ENCODE results near the gene SH3D21. TPM values are rescaled to one million over a fixed set of nuclear protein-coding genes. Genes with fewer than 3 reads are reported as not detected.

SH3D21 gene
- polyA plus RNA-seq, 1 donor, result 24.2 TPM

- Histone ChIP-seq H3K4me1 (ENCODE audit: control insufficient read depth, insufficient read depth, low read length) (peaks cover 7% of the 10 kb centered on the region), H3K27me3 (ENCODE audit: control insufficient read depth, insufficient read depth, low read length) (no peaks in the 10 kb centered on the region), H3K27ac (ENCODE audit: low read length) (no peak overlapping the region), H3K36me3 (ENCODE audit: control insufficient read depth, insufficient read depth, low read length) (peaks cover 85% of the 10 kb centered on the region), H3K4me3 (ENCODE audit: low read length) (no peak overlapping the region), H3K9me3 (ENCODE audit: control insufficient read depth, low read depth, low read length) (no peaks in the 10 kb centered on the region)
- no peak for DNase-seq
- no CpG with 5 or more reads among the region's 11 CpGs for WGBS (ENCODE audit: insufficient coverage, low lambda C conversion rate)
These were observed 48.3 kb downstream of the SH3D21 start for GRCh38 chr1:36354486-36354885.

GRCh38 chr1:36355811-36356210 is 49.6 kb downstream of the SH3D21 start:
- H3K36me3 ChIP-seq (ENCODE audit: control insufficient read depth, insufficient read depth, low read length), result peaks cover 80% of the 10 kb centered on the region
- WGBS (ENCODE audit: insufficient coverage, low lambda C conversion rate), result no CpG with 5 or more reads among the region's 4 CpGs

GRCh38 chr1:36358514-36359084 is 52.4 kb downstream of the SH3D21 start:
- no peaks in the 10 kb centered on the region for H3K27me3 ChIP-seq (ENCODE audit: control insufficient read depth, insufficient read depth, low read length)
- H3K27ac ChIP-seq (ENCODE audit: low read length), result no peak overlapping the region
- no peak for DNase-seq
- H3K36me3 ChIP-seq (ENCODE audit: control insufficient read depth, insufficient read depth, low read length), result peaks cover 78% of the 10 kb centered on the region
- H3K9me3 ChIP-seq (ENCODE audit: control insufficient read depth, low read depth, low read length), result no peaks in the 10 kb centered on the region
- H3K4me3 ChIP-seq (ENCODE audit: low read length), result no peak overlapping the region
- H3K4me1 ChIP-seq (ENCODE audit: control insufficient read depth, insufficient read depth, low read length), result no peaks in the 10 kb centered on the region
- 100% methylated on average over 4 of the region's 13 CpGs for WGBS (ENCODE audit: insufficient coverage, low lambda C conversion rate)

More at GRCh38 chr1:36355811-36356210, 49.6 kb downstream of the SH3D21 start:
- Histone ChIP-seq H3K27me3 (ENCODE audit: control insufficient read depth, insufficient read depth, low read length) (no peaks in the 10 kb centered on the region), H3K4me3 (ENCODE audit: low read length) (no peak overlapping the region), H3K9me3 (ENCODE audit: control insufficient read depth, low read depth, low read length) (no peaks in the 10 kb centered on the region), H3K27ac (ENCODE audit: low read length) (no peak overlapping the region), H3K4me1 (ENCODE audit: control insufficient read depth, insufficient read depth, low read length) (peaks cover 7% of the 10 kb centered on the region)
- DNase-seq, result no peak

GRCh38 chr1:36359383-36359782 is 53.2 kb downstream of the SH3D21 start:
- H3K36me3 ChIP-seq (ENCODE audit: control insufficient read depth, insufficient read depth, low read length), result peaks cover 72% of the 10 kb centered on the region
- H3K27me3 ChIP-seq (ENCODE audit: control insufficient read depth, insufficient read depth, low read length), result no peaks in the 10 kb centered on the region
- H3K4me3 ChIP-seq (ENCODE audit: low read length), result no peak overlapping the region
- WGBS (ENCODE audit: insufficient coverage, low lambda C conversion rate), result no CpG with 5 or more reads among the region's 5 CpGs
- no peak for DNase-seq
- H3K9me3 ChIP-seq (ENCODE audit: control insufficient read depth, low read depth, low read length), result no peaks in the 10 kb centered on the region
- H3K4me1 ChIP-seq (ENCODE audit: control insufficient read depth, insufficient read depth, low read length), result no peaks in the 10 kb centered on the region
- H3K27ac ChIP-seq (ENCODE audit: low read length), result no peak overlapping the region

- WGBS (ENCODE audit: insufficient coverage, low lambda C conversion rate), result no CpG with 5 or more reads among the region's 6 CpGs
- Histone ChIP-seq H3K9me3 (ENCODE audit: control insufficient read depth, low read depth, low read length) (no peaks in the 10 kb centered on the region), H3K27me3 (ENCODE audit: control insufficient read depth, insufficient read depth, low read length) (no peaks in the 10 kb centered on the region), H3K27ac (ENCODE audit: low read length) (no peak overlapping the region), H3K4me1 (ENCODE audit: control insufficient read depth, insufficient read depth, low read length) (no peaks in the 10 kb centered on the region), H3K4me3 (ENCODE audit: low read length) (no peak overlapping the region), H3K36me3 (ENCODE audit: control insufficient read depth, insufficient read depth, low read length) (peaks cover 66% of the 10 kb centered on the region)
- no peak for DNase-seq
These were observed 53.9 kb downstream of the SH3D21 start for GRCh38 chr1:36359911-36360550.

- DNase-seq, result no peak
- Histone ChIP-seq H3K36me3 (ENCODE audit: control insufficient read depth, insufficient read depth, low read length) (peaks cover 46% of the 10 kb centered on the region), H3K4me3 (ENCODE audit: low read length) (no peak overlapping the region), H3K9me3 (ENCODE audit: control insufficient read depth, low read depth, low read length) (no peaks in the 10 kb centered on the region), H3K27me3 (ENCODE audit: control insufficient read depth, insufficient read depth, low read length) (no peaks in the 10 kb centered on the region), H3K4me1 (ENCODE audit: control insufficient read depth, insufficient read depth, low read length) (peaks cover 18% of the 10 kb centered on the region), H3K27ac (ENCODE audit: low read length) (no peak overlapping the region)
- no CpG with 5 or more reads among the region's 1 CpG for WGBS (ENCODE audit: insufficient coverage, low lambda C conversion rate)
These were observed 59.2 kb downstream of the SH3D21 start for GRCh38 chr1:36365381-36365780.

- Histone ChIP-seq H3K4me3 (ENCODE audit: low read length) (no peak overlapping the region), H3K27me3 (ENCODE audit: control insufficient read depth, insufficient read depth, low read length) (no peaks in the 10 kb centered on the region), H3K36me3 (ENCODE audit: control insufficient read depth, insufficient read depth, low read length) (peaks cover 44% of the 10 kb centered on the region), H3K27ac (ENCODE audit: low read length) (peak overlapping the region; percentile 57), H3K4me1 (ENCODE audit: control insufficient read depth, insufficient read depth, low read length) (peaks cover 18% of the 10 kb centered on the region), H3K9me3 (ENCODE audit: control insufficient read depth, low read depth, low read length) (no peaks in the 10 kb centered on the region)
- WGBS (ENCODE audit: insufficient coverage, low lambda C conversion rate), result no CpG with 5 or more reads among the region's 18 CpGs
- DNase-seq, result peak; percentile 43 to 52
These were observed 60.0 kb downstream of the SH3D21 start for GRCh38 chr1:36366091-36366661.

- peaks cover 24% of the 10 kb centered on the region for H3K4me1 ChIP-seq (ENCODE audit: control insufficient read depth, insufficient read depth, low read length)
- no peak overlapping the region for H3K4me3 ChIP-seq (ENCODE audit: low read length)
- H3K36me3 ChIP-seq (ENCODE audit: control insufficient read depth, insufficient read depth, low read length), result peaks cover 35% of the 10 kb centered on the region
- no CpG with 5 or more reads among the region's 5 CpGs for WGBS (ENCODE audit: insufficient coverage, low lambda C conversion rate)
- peak overlapping the region; percentile 27 for H3K27ac ChIP-seq (ENCODE audit: low read length)
- H3K27me3 ChIP-seq (ENCODE audit: control insufficient read depth, insufficient read depth, low read length), result no peaks in the 10 kb centered on the region
- no peak for DNase-seq
- H3K9me3 ChIP-seq (ENCODE audit: control insufficient read depth, low read depth, low read length), result no peaks in the 10 kb centered on the region
These were observed 60.9 kb downstream of the SH3D21 start for GRCh38 chr1:36367066-36367465.

- Histone ChIP-seq H3K4me1 (ENCODE audit: control insufficient read depth, insufficient read depth, low read length) (peaks cover 31% of the 10 kb centered on the region), H3K27ac (ENCODE audit: low read length) (peak overlapping the region; percentile 27), H3K36me3 (ENCODE audit: control insufficient read depth, insufficient read depth, low read length) (peaks cover 31% of the 10 kb centered on the region), H3K9me3 (ENCODE audit: control insufficient read depth, low read depth, low read length) (no peaks in the 10 kb centered on the region), H3K4me3 (ENCODE audit: low read length) (no peak overlapping the region), H3K27me3 (ENCODE audit: control insufficient read depth, insufficient read depth, low read length) (no peaks in the 10 kb centered on the region)
- 20% methylated on average over 1 of the region's 4 CpGs for WGBS (ENCODE audit: insufficient coverage, low lambda C conversion rate)
- peak in 1 of 2 donors; percentile 45 for DNase-seq
These were observed 61.6 kb downstream of the SH3D21 start for GRCh38 chr1:36367798-36368197.

- WGBS (ENCODE audit: insufficient coverage, low lambda C conversion rate), result no CpG with 5 or more reads among the region's 7 CpGs
- peak; percentile 64 to 83 for DNase-seq
- H3K4me3 ChIP-seq (ENCODE audit: low read length), result no peak overlapping the region
- peaks cover 44% of the 10 kb centered on the region for H3K4me1 ChIP-seq (ENCODE audit: control insufficient read depth, insufficient read depth, low read length)
- H3K27ac ChIP-seq (ENCODE audit: low read length), result peak overlapping the region; percentile 5
- peaks cover 27% of the 10 kb centered on the region for H3K36me3 ChIP-seq (ENCODE audit: control insufficient read depth, insufficient read depth, low read length)
- no peaks in the 10 kb centered on the region for H3K27me3 ChIP-seq (ENCODE audit: control insufficient read depth, insufficient read depth, low read length)
- H3K9me3 ChIP-seq (ENCODE audit: control insufficient read depth, low read depth, low read length), result no peaks in the 10 kb centered on the region
These were observed 63.1 kb downstream of the SH3D21 start for GRCh38 chr1:36369061-36369861.

Measured in large intestine (tissue), 3 donors.